Stimulated activated CD4-positive, alpha-beta T cell treated with anti-CD3 and anti-CD28 coated beads, Interleukin-1b, Interleukin-23, amount 100 ng/mL, for 24 hours (primary cell): ENCODE results near the gene KRTAP5-9.
"Not testable (repeated sequence)": the region's sequence is repeated elsewhere in the genome, so short reads cannot be mapped to it uniquely, and the experiment has no call there.

Experiments
- DNase-seq, 4 experiments: peaks; one replicate each; pipeline ENCODE4 v3.0.0-alpha.2; 2020; ENCODE audit warnings: low read depth in 4 of 4, low spot score in 1 of 4

Gene KRTAP5-9

DNA sequence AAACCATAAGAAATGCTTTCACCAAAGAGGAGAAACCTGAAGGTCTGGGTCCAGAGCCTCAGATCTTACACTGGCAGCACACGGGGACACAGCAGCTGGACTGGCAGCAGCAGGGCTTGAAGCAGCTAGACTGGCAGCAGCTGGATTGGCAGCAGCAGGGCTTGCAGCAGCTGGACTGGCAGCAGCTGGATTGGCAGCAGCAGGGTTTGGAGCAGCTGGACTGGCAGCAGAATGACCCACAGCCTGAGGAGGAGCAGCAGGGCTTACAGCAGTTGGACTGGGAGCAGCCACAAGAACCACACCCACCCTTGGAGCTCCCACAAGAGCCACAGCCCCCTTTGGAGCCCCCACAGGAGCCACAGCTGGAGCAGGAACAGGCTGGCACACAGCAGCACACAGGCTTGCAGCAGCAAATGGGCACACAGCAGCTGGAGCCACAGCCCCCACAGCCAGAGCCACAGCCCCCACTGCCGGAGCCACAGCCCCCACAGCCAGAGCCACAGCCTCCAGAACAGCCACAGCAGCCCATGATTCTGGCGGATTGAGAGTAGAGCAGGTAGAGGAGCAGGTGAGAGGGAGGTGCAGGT is 34.2 kb downstream of the KRTAP5-9 start, which contains the start of gene KRTAP5-11:
KRTAP5-11 (minus strand) TSS at position 567 of the 587 bp plus-strand sequence; CDS start at position 529, 38 bp downstream.
- no peak for DNase-seq

DNA sequence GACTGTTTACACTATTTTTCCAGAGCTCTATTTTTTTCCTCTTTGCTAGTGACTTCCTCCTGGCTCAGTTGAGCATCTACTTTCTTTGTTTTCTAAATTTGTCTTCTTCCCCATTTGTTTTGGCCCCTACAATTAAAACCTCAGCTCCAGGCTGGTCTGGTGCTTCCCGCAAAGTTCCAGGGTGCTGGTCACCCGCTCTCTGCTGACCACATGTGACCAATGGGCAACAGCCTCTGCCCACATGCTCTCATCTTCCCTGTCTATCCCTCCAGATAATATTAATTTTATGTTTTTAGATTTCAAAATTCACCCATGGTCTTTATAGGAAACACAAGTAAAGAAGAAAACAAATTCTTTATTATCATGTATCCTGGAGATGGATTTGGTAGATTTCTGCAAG is 34.7 kb downstream of the KRTAP5-9 start:
- not testable (repeated sequence) for DNase-seq

DNA sequence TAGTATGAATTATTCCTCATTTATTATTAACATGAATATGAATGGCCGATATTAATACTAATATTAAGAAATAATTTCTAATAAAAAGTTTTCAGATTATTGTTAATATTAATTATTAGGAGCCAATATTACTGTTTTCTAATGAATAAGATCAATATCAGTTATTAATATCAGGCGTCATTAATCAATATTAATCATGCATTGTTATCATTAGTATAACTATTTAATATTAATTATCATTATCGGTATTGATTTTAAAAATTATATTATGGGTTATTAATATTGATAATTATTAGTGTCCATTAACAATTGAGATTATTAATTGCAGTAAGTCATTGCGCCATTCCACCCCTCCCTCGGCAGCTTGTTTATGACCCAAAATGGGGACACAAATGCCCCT is 37.5 kb downstream of the KRTAP5-9 start:
- DNase-seq, result not testable (repeated sequence)

DNA sequence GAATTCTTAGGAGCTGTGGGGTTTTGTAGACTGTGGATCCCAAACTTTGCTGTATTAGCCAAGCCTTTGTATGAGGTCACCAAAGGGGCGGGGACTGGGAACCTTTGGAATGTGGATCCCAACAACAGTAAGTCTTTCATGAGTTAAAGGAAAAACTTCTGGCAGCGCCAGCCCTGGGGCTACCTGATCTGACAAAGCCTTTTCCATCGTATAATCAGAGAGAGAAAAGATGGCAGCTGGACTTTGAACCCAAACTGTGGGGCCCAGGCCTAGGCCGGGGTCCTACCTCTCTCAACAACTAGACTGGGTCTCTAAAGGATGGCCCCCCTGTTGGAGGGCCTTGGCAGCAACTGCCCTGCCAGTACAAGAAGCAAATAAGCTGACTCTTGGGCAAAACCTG is 40.1 kb downstream of the KRTAP5-9 start:
- not testable (repeated sequence) for DNase-seq

DNA sequence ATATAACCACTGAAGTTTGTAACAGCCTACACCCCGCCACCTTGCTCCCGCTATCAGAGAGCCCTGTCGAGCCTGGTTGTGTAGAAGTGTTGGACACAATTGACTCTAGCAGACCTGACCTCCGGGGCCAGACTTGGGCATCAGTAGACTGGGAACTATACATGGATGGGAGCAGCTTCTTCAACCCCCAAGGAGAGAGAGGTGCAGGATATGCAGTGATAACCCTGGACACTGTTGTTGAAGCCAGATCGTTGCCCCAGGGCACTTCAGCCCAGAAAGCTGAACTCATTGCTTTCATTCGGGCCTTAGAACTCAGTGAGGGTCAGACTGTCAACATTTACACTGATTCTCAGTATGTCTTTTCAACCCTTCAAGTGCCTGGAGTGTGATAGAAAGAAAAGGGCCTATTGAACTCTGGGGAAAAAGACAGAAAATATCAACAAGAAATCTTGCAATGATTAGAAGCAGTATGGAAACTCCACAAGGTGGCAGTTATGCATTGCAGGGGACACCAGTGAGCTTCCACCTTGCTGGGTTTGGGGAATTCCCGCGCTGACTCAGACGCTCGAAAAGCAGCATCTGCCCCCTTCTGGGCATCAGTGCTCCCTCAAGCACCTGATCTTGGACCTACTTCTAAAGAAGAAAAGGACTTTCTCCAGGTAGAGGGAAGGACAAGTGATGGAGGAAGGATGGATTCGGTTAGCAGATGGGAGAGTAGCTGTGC is 40.8 kb downstream of the KRTAP5-9 start:
- DNase-seq, result peak; percentile 21 to 60 (median 43)

GRCh38 chr11:71589546-71589920 is 41.3 kb downstream of the KRTAP5-9 start:
- DNase-seq, result not testable (repeated sequence)
